CD4-positive, alpha-beta memory T cell (primary cell): ENCODE data around the gene NMRAL1. TPM values are rescaled to one million over a fixed set of nuclear protein-coding genes. Genes with fewer than 3 reads are reported as not detected.

Source experiments
- CTCF ChIA-PET: fragments of 350-600 bp; sonication (Branson Sonifier 250); formaldehyde crosslinking; loops from one replicate; lab custom pipeline; 2021; ENCODE audit warnings: inconsistent platforms; ENCODE audit not compliant: partially characterized antibody; lab: Charles Lee
- POLR2A ChIA-PET: fragments of 350-600 bp; sonication (Branson Sonifier 250); formaldehyde crosslinking; loops from one replicate; lab custom pipeline; 2021; ENCODE audit not compliant: partially characterized antibody; lab: Charles Lee
- DNase-seq, 5 donors: peaks; one replicate each; pipeline versions ENCODE4 v3.0.0 to v3.0.0-alpha.2; 2020 to 2022; ENCODE audit warnings: mixed read lengths in 1 of 5
- H3K27ac ChIP-seq: one replicate; pipeline ENCODE4 v1.7.0; 2013; ENCODE audit warnings: low read depth, low read length
- H3K27me3 ChIP-seq: 2 replicates; pipeline ENCODE4 v1.7.0; 2013; ENCODE audit warnings: mild to moderate bottlenecking, low read length, moderate library complexity; ENCODE audit not compliant: insufficient read depth
- H3K36me3 ChIP-seq: 2 replicates; pipeline ENCODE4 v1.7.0; 2013; ENCODE audit warnings: mild to moderate bottlenecking, low read length, moderate library complexity; ENCODE audit not compliant: insufficient read depth
- H3K4me1 ChIP-seq: 2 replicates; pipeline ENCODE4 v1.7.0; 2013; ENCODE audit warnings: mild to moderate bottlenecking, low read length, moderate library complexity; ENCODE audit not compliant: insufficient read depth
- H3K4me3 ChIP-seq, 2 donors: one replicate each; pipeline ENCODE4 v1.7.0; 2013; ENCODE audit warnings: low read length in 2 of 2, mild to moderate bottlenecking in 1 of 2
- H3K9me3 ChIP-seq, 2 donors: one replicate each; pipeline ENCODE4 v1.7.0; 2013; ENCODE audit warnings: low read length in 2 of 2, control low read depth in 1 of 2; ENCODE audit not compliant: control insufficient read depth in 1 of 2
- H3K27ac Mint-ChIP-seq, 7 donors: one replicate each; pipeline ENCODE4 v1.8.0; 2020 to 2021; ENCODE audit warnings: mixed read lengths in 7 of 7, mild to moderate bottlenecking in 6 of 7, inconsistent platforms in 3 of 7, moderate library complexity in 3 of 7
- H3K27me3 Mint-ChIP-seq, 2 donors: one replicate each; pipeline ENCODE4 v1.8.0; 2020 to 2021; ENCODE audit warnings: mixed read lengths in 2 of 2
- H3K36me3 Mint-ChIP-seq, 2 donors: one replicate each; pipeline ENCODE4 v1.8.0; 2020 to 2021; ENCODE audit warnings: mixed read lengths in 2 of 2, inconsistent platforms in 1 of 2, mild to moderate bottlenecking in 1 of 2
- H3K4me1 Mint-ChIP-seq, 4 donors: one replicate each; pipeline ENCODE4 v1.8.0; 2020 to 2021; ENCODE audit warnings: mixed read lengths in 4 of 4, mild to moderate bottlenecking in 1 of 4
- H3K4me3 Mint-ChIP-seq, 8 donors: one replicate each; pipeline ENCODE4 v1.8.0; 2020 to 2021; ENCODE audit warnings: mixed read lengths in 8 of 8, mild to moderate bottlenecking in 7 of 8, moderate library complexity in 6 of 8, inconsistent platforms in 3 of 8
- H3K9me3 Mint-ChIP-seq, 8 donors: one replicate each; pipeline ENCODE4 v1.8.0; 2020 to 2021; ENCODE audit warnings: mixed read lengths in 8 of 8, mild to moderate bottlenecking in 5 of 8, inconsistent platforms in 3 of 8, moderate library complexity in 1 of 8
- intact Hi-C: fragments of 100-400 bp; cut with micrococcal nuclease; formaldehyde crosslinking; loops from one replicate; pipeline ENCODE4 v1.15.1; 2023
- polyA plus RNA-seq, 2 donors: library from polyadenylated mRNA; unstranded; fragments of 300-500 nt; fragmentation: Illumina TruSeq; gene quantifications; one replicate each; pipeline ENCODE4 v1.2.3, GENCODE V29; 2021
- total RNA-seq, 2 experiments: library from RNA; stranded (reverse); gene quantifications; one replicate each; pipeline ENCODE4 v1.2.3, GENCODE V29; 2021

The NMRAL1 gene
- total and polyA plus RNA-seq, 4 experiments from 2014 or later = 55.1 to 65.7 (median 61.7) TPM

DNA sequence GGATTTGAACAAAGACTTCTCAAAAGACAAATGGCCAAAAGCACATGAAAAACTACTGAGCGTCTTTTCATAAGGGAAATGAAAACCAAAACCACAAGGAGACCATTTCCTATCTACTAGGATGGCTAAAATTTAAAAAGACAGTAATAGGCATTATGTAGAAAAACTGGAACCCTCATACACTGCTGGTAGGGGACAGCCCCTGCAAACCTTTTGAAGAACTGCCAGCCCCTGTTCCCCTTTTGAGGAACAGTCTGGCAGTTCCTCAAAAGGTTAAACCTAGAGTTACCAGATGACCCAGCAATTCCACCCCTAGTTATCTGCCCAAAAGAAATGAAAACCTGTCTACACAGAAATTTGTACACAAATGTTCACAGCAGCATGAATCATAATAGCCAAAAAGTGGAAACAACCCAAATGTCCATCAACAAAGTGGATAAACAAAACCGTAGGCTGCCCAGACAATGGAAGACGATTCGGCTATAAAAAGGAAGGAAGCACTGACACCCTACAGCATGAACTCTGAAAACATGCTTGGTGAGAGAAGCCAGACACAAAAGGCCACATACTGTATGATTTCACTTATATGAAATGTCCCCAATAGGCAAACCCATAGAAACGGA is 41.3 kb upstream of the NMRAL1 start:
- POLR2A ChIA-PET = interaction anchor here (1.0 to 2.5 kb wide), 4 partner anchors 10 to 38 kb away, joined by 3 to 37 read pairs (median 5); no protein-coding TSS in a partner anchor
- Mint-ChIP-seq H3K4me3 (peak overlapping the region; percentile 42 to 85 (median 76)), H3K4me1 (peaks cover 33 to 70% (median 49%) of the 10 kb centered on the region in 4 donors), H3K36me3 (peaks cover 15 to 31% of the 10 kb centered on the region in 2 donors), H3K27me3 (no peaks in the 10 kb centered on the region), H3K9me3 (no peaks in the 10 kb centered on the region), H3K27ac (peak overlapping the region; percentile 88 to 95 (median 94))
- H3K27ac ChIP-seq = peak overlapping the region; percentile 50
- H3K4me1 ChIP-seq = peaks cover 39% of the 10 kb centered on the region
- no peaks in the 10 kb centered on the region for H3K27me3 ChIP-seq
- intact Hi-C loops = no loop called here
- peak overlapping the region in 1 of 2 donors; percentile 11 for H3K4me3 ChIP-seq
- peaks cover 21% of the 10 kb centered on the region for H3K36me3 ChIP-seq
- peak in 1 of 5 donors; percentile 32 for DNase-seq
- H3K9me3 ChIP-seq = no peaks in the 10 kb centered on the region
- CTCF ChIA-PET = interaction anchor here (1.2 to 2.2 kb wide), 6 partner anchors 10 to 70 kb away, joined by 3 to 14 read pairs (median 6); partner anchors contain the start of gene HMOX2

DNA sequence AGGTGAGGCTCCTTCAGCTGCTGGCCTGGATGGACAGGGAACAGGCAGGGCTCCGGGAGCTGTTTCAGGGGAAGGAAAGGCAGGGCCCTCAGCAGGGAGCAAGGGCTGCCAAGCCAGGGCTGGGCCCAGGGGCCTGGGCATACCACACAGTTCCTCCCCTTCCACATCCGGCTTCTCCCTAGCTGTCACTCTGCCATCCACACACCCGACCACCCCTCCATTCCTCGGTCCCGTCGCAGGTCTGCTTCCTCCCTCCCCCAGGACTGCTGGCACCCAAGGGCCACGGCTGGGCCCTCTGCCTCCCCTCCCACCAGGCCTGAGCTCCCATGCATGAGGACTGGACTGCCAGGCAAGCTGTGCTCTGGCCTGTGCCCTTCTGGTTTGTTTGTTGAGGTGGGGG is 40.2 kb upstream of the NMRAL1 start:
- POLR2A ChIA-PET = interaction anchor here (1.2 to 2.5 kb wide), 11 partner anchors 9 to 288 kb away, joined by 4 to 37 read pairs (median 5); partner anchors contain the start of genes CDIP1, HMOX2, NMRAL1 and ROGDI
- intact Hi-C loops = no loop called here
- Mint-ChIP-seq H3K9me3 (no peaks in the 10 kb centered on the region), H3K4me3 (peak overlapping the region in 6 of 8 donors; percentile 42 to 85 (median 76)), H3K36me3 (peaks cover 24 to 40% of the 10 kb centered on the region in 2 donors), H3K27me3 (no peaks in the 10 kb centered on the region), H3K4me1 (peaks cover 34 to 70% (median 49%) of the 10 kb centered on the region in 4 donors), H3K27ac (peak overlapping the region; percentile 88 to 95 (median 94))
- CTCF ChIA-PET = interaction anchor here (0.8 to 2.2 kb wide), 9 partner anchors 9 to 72 kb away, joined by 3 to 14 read pairs (median 6); partner anchors contain the start of gene HMOX2
- H3K27me3 ChIP-seq = no peaks in the 10 kb centered on the region
- peaks cover 39% of the 10 kb centered on the region for H3K4me1 ChIP-seq
- H3K36me3 ChIP-seq = peaks cover 28% of the 10 kb centered on the region
- no peak overlapping the region for H3K4me3 ChIP-seq
- no peaks in the 10 kb centered on the region for H3K9me3 ChIP-seq
- H3K27ac ChIP-seq = peak overlapping the region; percentile 50
- no peak for DNase-seq

DNA sequence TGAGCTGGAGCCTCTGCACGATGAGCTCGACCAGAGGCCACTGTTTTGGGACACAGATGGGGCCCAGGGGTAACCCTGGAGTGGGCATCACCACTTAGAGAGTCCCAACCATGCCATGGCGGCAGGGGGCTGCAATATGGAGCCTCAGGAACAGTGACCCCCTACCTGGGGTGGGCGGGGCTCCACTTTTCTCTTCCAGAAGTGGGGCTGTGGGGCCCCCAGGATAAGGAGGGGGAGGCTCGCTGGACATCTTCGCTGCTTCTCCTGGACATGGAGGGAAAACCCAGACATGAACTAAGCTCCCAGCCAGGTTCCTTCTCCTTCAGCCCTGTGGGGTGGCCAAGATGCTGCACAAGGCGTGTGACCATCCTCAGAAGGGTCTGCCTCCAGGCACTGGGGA is 39.5 kb upstream of the NMRAL1 start:
- Mint-ChIP-seq H3K27me3 (no peaks in the 10 kb centered on the region), H3K4me1 (peaks cover 33 to 70% (median 49%) of the 10 kb centered on the region in 4 donors), H3K27ac (peak overlapping the region; percentile 78 to 95 (median 93)), H3K9me3 (no peaks in the 10 kb centered on the region), H3K36me3 (peaks cover 27 to 48% of the 10 kb centered on the region in 2 donors), H3K4me3 (peak overlapping the region in 2 of 8 donors; percentile 12 to 20)
- intact Hi-C loops = no loop called here
- Histone ChIP-seq H3K4me3 (no peak overlapping the region), H3K27ac (peak overlapping the region; percentile 50), H3K9me3 (no peaks in the 10 kb centered on the region), H3K36me3 (peaks cover 36% of the 10 kb centered on the region), H3K4me1 (peaks cover 39% of the 10 kb centered on the region), H3K27me3 (no peaks in the 10 kb centered on the region)
- no peak for DNase-seq
- ChIA-PET POLR2A (interaction anchor here (1.2 to 2.5 kb wide), 7 partner anchors 8 to 102 kb away, joined by 4 to 37 read pairs (median 6); partner anchors contain the start of genes CDIP1 and HMOX2), CTCF (interaction anchor here (1.4 to 2.2 kb wide), 6 partner anchors 8 to 72 kb away, joined by 3 to 14 read pairs (median 6); no protein-coding TSS in a partner anchor)

DNA sequence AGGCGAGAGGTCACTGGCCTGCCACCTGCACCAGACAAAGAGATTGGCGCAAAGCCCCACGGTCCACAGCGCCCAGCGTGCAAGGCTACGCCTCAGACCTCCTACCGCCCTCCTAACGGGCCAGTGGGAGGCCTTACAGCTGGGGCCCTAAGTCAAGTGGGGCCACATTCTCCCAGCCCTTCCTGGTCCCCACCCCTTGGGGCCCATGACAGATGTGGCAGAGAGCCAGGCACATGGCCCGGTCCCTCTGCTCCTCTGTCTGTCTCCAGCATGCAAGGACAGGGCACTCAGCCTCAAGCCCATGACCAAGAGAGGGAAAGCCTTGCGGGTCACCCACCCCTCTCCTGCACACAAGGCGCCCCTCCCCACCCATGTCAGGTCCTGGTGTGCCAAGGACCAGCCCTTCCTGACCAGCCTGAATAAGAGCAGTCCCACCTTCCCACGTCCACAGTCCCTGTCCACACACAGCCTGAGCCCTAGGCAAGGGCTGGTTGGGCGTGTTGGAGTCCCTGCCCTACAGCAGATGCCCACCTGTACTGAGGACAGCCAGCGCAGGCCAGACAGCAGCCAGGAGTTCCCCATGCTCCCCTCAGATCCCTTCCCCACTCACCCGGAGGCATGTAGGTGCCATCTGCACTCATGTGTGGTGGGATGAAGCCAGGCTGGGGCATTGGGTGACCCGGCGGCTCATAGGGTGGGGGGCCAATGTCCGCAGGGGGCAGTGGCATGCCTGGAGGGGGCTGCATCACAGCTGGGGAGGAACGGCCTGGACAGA is 38.8 kb upstream of the NMRAL1 start:
- intact Hi-C loops = no loop called here
- H3K36me3 Mint-ChIP-seq = peaks cover 33 to 52% of the 10 kb centered on the region in 2 donors
- POLR2A ChIA-PET = interaction anchor here (1.4 to 2.5 kb wide), 3 partner anchors 7 to 19 kb away, joined by 4 to 37 read pairs (median 5); no protein-coding TSS in a partner anchor
- peaks cover 33 to 65% (median 46%) of the 10 kb centered on the region in 4 donors for H3K4me1 Mint-ChIP-seq
- no peaks in the 10 kb centered on the region for H3K27me3 Mint-ChIP-seq
- peak overlapping the region in 1 of 8 donors; percentile 30 for H3K4me3 Mint-ChIP-seq
- Histone ChIP-seq H3K36me3 (peaks cover 41% of the 10 kb centered on the region), H3K9me3 (no peaks in the 10 kb centered on the region), H3K27ac (peak overlapping the region; percentile 50), H3K4me3 (no peak overlapping the region), H3K4me1 (peaks cover 42% of the 10 kb centered on the region), H3K27me3 (no peaks in the 10 kb centered on the region)
- no peaks in the 10 kb centered on the region for H3K9me3 Mint-ChIP-seq
- CTCF ChIA-PET = interaction anchor here (1.6 to 2.2 kb wide), 4 partner anchors 7 to 36 kb away, joined by 5 to 14 read pairs (median 6); no protein-coding TSS in a partner anchor
- DNase-seq = no peak
- H3K27ac Mint-ChIP-seq = peak overlapping the region; percentile 46 to 94 (median 78)

DNA sequence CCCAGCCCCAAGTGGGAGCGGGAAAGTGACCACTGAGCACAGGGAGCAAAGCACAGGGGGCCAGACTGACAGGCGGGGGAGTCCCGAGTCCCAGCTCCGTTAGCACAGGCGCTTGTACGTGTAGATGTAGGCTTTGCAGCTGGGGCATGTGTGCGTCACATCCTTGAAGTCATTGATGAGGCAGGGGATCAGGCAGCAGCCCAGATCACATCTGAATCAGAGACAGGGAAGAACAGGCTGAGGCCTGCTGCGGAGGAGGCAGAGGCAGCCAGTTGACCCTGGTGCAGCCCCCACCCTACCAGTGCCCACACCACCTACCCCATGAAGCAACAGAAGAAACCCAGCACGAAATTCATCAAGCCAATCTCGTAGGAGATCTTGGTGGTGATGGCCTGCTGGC is 38.0 kb upstream of the NMRAL1 start:
- no peaks in the 10 kb centered on the region for H3K27me3 ChIP-seq
- no peaks in the 10 kb centered on the region for H3K9me3 ChIP-seq
- POLR2A ChIA-PET = no interaction called here
- Mint-ChIP-seq H3K27ac (peak overlapping the region in 6 of 7 donors; percentile 64 to 91 (median 79)), H3K36me3 (peaks cover 41 to 60% of the 10 kb centered on the region in 2 donors), H3K4me1 (peaks cover 35 to 67% (median 51%) of the 10 kb centered on the region in 4 donors), H3K4me3 (peak overlapping the region in 1 of 8 donors; percentile 61), H3K9me3 (no peaks in the 10 kb centered on the region), H3K27me3 (no peaks in the 10 kb centered on the region)
- peaks cover 49% of the 10 kb centered on the region for H3K36me3 ChIP-seq
- peaks cover 48% of the 10 kb centered on the region for H3K4me1 ChIP-seq
- no peak overlapping the region for H3K27ac ChIP-seq
- CTCF ChIA-PET = interaction anchor here (1.6 to 2.0 kb wide), 2 partner anchors 23 to 36 kb away, joined by 5 read pairs; no protein-coding TSS in a partner anchor
- no peak for DNase-seq
- H3K4me3 ChIP-seq = no peak overlapping the region
- intact Hi-C loops = no loop called here

DNA sequence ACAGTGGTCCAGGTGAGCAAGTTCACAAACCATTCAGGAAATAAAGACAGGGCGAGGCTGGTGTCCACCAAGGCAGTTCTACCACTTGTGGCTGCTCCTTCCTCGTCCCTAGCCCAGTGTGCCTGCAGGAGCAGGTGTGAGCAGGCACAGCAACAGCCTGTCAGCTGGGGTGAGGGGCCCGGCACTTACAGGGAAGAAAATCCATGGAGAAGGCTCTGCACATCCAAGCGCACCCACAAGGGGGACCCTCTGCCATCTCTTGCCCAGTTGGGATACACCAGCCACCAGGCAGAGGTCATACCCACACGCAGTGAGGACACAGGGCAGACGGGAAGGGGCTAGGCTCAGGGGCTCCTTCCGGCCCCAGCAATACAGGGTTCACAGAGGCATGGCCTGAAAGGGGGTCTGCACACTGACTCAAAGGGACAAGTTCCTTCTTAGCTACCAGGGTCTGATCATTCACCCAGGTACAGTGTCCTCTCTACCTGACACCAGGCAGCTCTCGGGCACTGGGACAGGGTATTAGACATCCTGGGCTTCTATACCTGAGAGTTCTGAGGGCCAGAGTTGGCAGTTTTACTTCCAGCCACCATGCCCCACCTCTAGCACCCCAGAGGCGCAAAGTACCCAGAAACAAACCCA is 37.1 kb upstream of the NMRAL1 start:
- H3K9me3 Mint-ChIP-seq = no peaks in the 10 kb centered on the region
- Histone ChIP-seq H3K4me1 (peaks cover 51% of the 10 kb centered on the region), H3K9me3 (no peaks in the 10 kb centered on the region), H3K36me3 (peaks cover 58% of the 10 kb centered on the region), H3K27me3 (no peaks in the 10 kb centered on the region), H3K27ac (no peak overlapping the region), H3K4me3 (no peak overlapping the region)
- peaks cover 42 to 67% of the 10 kb centered on the region in 2 donors for H3K36me3 Mint-ChIP-seq
- H3K27ac Mint-ChIP-seq = peak overlapping the region; percentile 64 to 91 (median 84)
- DNase-seq = no peak
- intact Hi-C loops = no loop called here
- ChIA-PET POLR2A (no interaction called here), CTCF (interaction anchor here (1.6 to 2.0 kb wide), 2 partner anchors 22 to 37 kb away, joined by 5 read pairs; no protein-coding TSS in a partner anchor)
- no peak overlapping the region for H3K4me3 Mint-ChIP-seq
- H3K27me3 Mint-ChIP-seq = no peaks in the 10 kb centered on the region
- H3K4me1 Mint-ChIP-seq = peaks cover 37 to 75% (median 53%) of the 10 kb centered on the region in 4 donors
